Activated effector memory CD4-positive, alpha-beta T cell treated with Interleukin-2 at 50 U/mL for 16 hours (primary cell): Measurements from ENCODE around the gene CDK5R1.

Experiments
- DNase-seq: peaks from one replicate; pipeline ENCODE4 v3.0.0-alpha.2; 2020

The CDK5R1 gene

GRCh38 chr17:32475258-32475657 lies 11.5 kb upstream of the CDK5R1 start:
- no peak for DNase-seq

- no peak for DNase-seq
Observed at GRCh38 chr17:32477220-32477619, 9.6 kb upstream of the CDK5R1 start.

GRCh38 chr17:32479074-32479617 lies 7.6 kb upstream of the CDK5R1 start:
- DNase-seq: no peak

- DNase-seq: no peak
Observed at GRCh38 chr17:32481193-32481592, 5.6 kb upstream of the CDK5R1 start.

- no peak for DNase-seq
Observed at GRCh38 chr17:32482568-32483320, 4.0 kb upstream of the CDK5R1 start.

- DNase-seq: peak; percentile 31
Observed at GRCh38 chr17:32483451-32484019, 3.3 kb upstream of the CDK5R1 start.

- DNase-seq: no peak
Observed at GRCh38 chr17:32484041-32484461, 2.7 kb upstream of the CDK5R1 start.

- DNase-seq: no peak
Observed at GRCh38 chr17:32484628-32485027, 2.2 kb upstream of the CDK5R1 start.

- no peak for DNase-seq
Observed at GRCh38 chr17:32485261-32486110, 1.3 kb upstream of the CDK5R1 start.

GRCh38 chr17:32486111-32486700 lies 587 bp upstream of the CDK5R1 start:
- DNase-seq: peak; percentile 65

- no peak for DNase-seq
Observed at GRCh38 chr17:32487473-32488176, 832 bp downstream of the CDK5R1 start.

GRCh38 chr17:32488177-32488542 lies 1.4 kb downstream of the CDK5R1 start:
- DNase-seq: no peak

GRCh38 chr17:32488604-32489180 lies 1.9 kb downstream of the CDK5R1 start:
- no peak for DNase-seq

- no peak for DNase-seq
Observed at GRCh38 chr17:32489320-32490100, 2.7 kb downstream of the CDK5R1 start.

- DNase-seq: no peak
Observed at GRCh38 chr17:32490101-32490482, 3.3 kb downstream of the CDK5R1 start.

GRCh38 chr17:32491371-32492263 lies 4.8 kb downstream of the CDK5R1 start:
- DNase-seq: no peak

GRCh38 chr17:32492264-32492589 lies 5.4 kb downstream of the CDK5R1 start:
- no peak for DNase-seq

GRCh38 chr17:32492648-32493289 lies 6.0 kb downstream of the CDK5R1 start:
- DNase-seq: no peak

- no peak for DNase-seq
Observed at GRCh38 chr17:32493571-32493970, 6.8 kb downstream of the CDK5R1 start.

- DNase-seq: no peak
Observed at GRCh38 chr17:32493976-32494513, 7.3 kb downstream of the CDK5R1 start.
